ENCODE data around the gene C1QTNF3. TPM values are rescaled to one million over a fixed set of nuclear protein-coding genes. Genes with fewer than 3 reads are reported as not detected.
A peak's percentile ranks its signal among the peaks of the same experiment; 100 is the strongest.
"Not testable (repeated sequence)": the region's sequence is repeated elsewhere in the genome, so short reads cannot be mapped to it uniquely, and the experiment has no call there.

C1QTNF3 gene
- total RNA-seq, 1 donor, result 3.6 TPM

DNA sequence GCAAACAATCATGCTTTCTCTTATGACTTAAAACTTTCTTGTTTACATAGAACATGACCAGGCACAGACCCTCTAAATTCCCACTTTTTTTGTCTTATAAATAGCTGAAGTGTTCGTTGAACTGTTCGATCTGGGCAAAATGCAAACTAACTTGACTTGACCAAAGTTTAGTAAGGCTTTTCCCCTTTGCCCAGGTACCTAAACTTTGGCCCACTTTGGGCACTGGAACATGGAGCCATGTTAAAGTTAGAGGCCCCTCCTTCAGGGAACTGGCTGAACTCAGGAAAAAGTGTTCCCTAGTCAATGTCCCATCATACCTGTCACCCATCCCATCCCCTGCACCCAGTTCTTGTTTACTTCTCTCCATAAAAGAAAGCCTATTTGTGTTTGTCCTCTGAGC is 25.8 kb downstream of the C1QTNF3 start:
- Histone ChIP-seq H3K27me3 (ENCODE audit: insufficient read depth, low read length) (no peaks in the 10 kb centered on the region), H3K4me3 (ENCODE audit: low read length) (no peak overlapping the region), H3K9me3 (ENCODE audit: low read depth, low read length) (no peaks in the 10 kb centered on the region), H3K4me1 (ENCODE audit: insufficient read depth, low read length) (peaks cover 2% of the 10 kb centered on the region)

DNA sequence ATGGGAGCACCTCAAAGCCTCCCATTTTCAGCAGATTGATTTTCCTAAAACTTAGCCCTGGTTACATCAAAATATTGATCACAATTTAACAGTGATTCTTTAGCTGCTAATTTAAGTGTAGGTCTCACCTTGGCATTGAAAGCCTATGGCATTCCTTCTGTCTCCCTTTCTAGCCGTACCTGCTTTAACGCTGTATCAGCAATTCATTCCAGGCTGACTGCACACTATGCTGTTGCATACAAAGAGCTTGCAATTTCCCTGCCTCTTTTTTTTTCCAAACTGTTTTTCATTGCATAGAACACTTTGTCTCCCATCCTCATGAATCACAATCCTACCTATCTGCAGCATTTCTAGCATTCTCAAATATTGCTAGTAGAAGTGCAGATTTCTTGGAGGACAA is 26.3 kb downstream of the C1QTNF3 start:
- Histone ChIP-seq H3K27me3 (ENCODE audit: insufficient read depth, low read length) (no peaks in the 10 kb centered on the region), H3K9me3 (ENCODE audit: low read depth, low read length) (no peaks in the 10 kb centered on the region), H3K4me1 (ENCODE audit: insufficient read depth, low read length) (no peaks in the 10 kb centered on the region), H3K4me3 (ENCODE audit: low read length) (no peak overlapping the region)

DNA sequence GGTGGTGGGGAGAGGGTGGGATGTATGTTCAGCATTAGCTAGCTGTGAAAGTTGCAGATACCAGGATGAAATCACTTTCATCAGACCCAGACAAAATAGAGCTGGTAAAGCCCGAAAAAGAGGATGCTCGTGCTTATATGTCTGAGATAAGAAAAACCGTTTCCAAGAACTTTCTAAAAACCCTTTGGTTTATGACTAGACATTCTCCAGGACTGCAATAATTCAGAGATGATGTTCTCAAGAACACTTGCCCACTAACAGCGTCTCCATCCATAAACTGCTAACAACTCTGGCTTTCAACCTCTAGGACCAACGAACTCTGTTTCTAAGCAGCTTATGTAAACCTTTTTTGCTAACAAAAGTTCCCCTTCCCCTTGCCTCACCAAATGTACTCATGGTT is 26.8 kb downstream of the C1QTNF3 start:
- no peaks in the 10 kb centered on the region for H3K27me3 ChIP-seq (ENCODE audit: insufficient read depth, low read length)
- H3K4me1 ChIP-seq (ENCODE audit: insufficient read depth, low read length), result no peaks in the 10 kb centered on the region
- no peak overlapping the region for H3K4me3 ChIP-seq (ENCODE audit: low read length)
- H3K9me3 ChIP-seq (ENCODE audit: low read depth, low read length), result no peaks in the 10 kb centered on the region

DNA sequence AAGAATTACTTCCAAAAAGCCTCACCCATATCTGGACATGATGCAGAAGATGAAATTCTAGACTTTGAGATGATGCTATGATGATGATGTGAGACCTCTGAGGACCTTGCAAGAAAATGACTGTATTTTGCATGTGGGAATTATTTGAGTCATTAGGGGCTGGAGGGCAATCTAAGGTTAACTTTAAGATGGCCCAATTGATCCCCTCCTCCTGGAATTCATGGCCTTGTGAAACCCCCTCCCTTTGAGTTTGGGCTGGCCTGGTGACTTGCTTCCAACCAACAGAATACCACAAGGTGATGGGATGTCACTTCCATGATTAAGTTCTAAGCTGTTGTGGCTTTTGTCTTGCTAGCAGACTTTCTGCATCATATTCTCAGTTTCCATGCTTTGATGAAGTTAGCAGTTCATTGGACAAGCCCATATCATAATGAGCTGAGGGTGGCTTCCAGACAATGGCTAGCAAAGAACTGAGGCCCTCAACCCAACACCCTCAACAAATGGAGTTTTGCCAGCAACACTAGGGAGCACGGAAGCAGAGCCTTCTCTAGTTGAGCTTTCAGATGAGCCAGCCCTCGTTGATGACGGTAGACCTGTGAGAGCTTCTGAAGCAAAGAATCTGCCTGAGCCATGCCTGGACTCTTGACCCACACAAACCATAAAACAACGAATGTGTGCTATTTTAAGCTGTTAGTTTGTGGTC is 27.7 kb downstream of the C1QTNF3 start:
- H3K4me1 ChIP-seq (ENCODE audit: insufficient read depth, low read length), result no peaks in the 10 kb centered on the region
- no peak overlapping the region for H3K4me3 ChIP-seq (ENCODE audit: low read length)
- no peaks in the 10 kb centered on the region for H3K27me3 ChIP-seq (ENCODE audit: insufficient read depth, low read length)

DNA sequence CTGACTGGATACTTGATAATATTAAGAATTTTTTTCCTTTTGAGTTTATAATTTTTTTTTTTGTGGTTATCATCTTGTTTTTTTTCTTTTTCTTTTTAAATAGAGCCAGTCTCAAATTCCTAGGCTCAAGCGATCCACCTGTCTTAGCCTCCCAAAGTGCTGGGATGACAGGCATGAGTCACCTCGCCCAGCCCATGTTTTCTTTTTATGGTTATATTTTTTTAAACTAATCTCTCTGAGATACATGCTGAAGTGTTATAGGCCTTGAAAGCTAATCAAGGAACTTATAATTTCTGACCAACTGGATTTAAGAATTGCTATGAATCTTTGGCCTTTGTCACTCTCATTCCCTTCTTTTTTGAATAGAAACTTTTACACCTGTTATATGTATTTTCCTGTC is 28.4 kb downstream of the C1QTNF3 start:
- Histone ChIP-seq H3K4me3 (ENCODE audit: low read length) (no peak overlapping the region), H3K9me3 (ENCODE audit: low read depth, low read length) (no peaks in the 10 kb centered on the region), H3K4me1 (ENCODE audit: insufficient read depth, low read length) (no peaks in the 10 kb centered on the region), H3K27me3 (ENCODE audit: insufficient read depth, low read length) (no peaks in the 10 kb centered on the region)

More for the DNA sequence above, 27.7 kb downstream of the C1QTNF3 start:
- no peaks in the 10 kb centered on the region for H3K9me3 ChIP-seq (ENCODE audit: low read depth, low read length)

DNA sequence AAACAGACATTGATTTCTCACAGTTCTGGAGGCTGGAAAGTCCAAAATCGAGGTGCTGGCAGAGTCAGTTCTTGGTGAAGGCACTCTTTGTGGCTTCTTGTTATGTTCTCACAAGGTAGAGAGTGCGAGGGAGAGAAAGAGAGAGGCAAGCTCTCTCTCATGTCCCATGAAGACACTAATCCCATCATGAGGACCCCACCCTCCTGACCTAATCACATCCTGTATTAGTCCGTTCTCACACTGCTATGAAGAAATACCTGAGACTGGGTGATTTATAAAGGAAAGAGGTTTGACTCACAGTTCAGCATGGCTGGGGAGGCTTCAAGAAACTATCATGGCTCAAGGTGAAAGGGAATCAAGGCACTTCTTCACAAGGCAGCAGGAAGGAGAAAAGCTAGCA is 29.5 kb downstream of the C1QTNF3 start:
- no peak overlapping the region for H3K4me3 ChIP-seq (ENCODE audit: low read length)
- no peaks in the 10 kb centered on the region for H3K27me3 ChIP-seq (ENCODE audit: insufficient read depth, low read length)
- no peaks in the 10 kb centered on the region for H3K9me3 ChIP-seq (ENCODE audit: low read depth, low read length)
- peaks cover 4% of the 10 kb centered on the region for H3K4me1 ChIP-seq (ENCODE audit: insufficient read depth, low read length)

GRCh38 chr5:34012791-34013190 is 30.2 kb downstream of the C1QTNF3 start:
- peaks cover 4% of the 10 kb centered on the region for H3K4me1 ChIP-seq (ENCODE audit: insufficient read depth, low read length)
- no peaks in the 10 kb centered on the region for H3K9me3 ChIP-seq (ENCODE audit: low read depth, low read length)
- no peaks in the 10 kb centered on the region for H3K27me3 ChIP-seq (ENCODE audit: insufficient read depth, low read length)

GRCh38 chr5:34011536-34011935 is 31.5 kb downstream of the C1QTNF3 start:
- no peaks in the 10 kb centered on the region for H3K27me3 ChIP-seq (ENCODE audit: insufficient read depth, low read length)
- H3K4me1 ChIP-seq (ENCODE audit: insufficient read depth, low read length), result peaks cover 12% of the 10 kb centered on the region
- H3K9me3 ChIP-seq (ENCODE audit: low read depth, low read length), result no peaks in the 10 kb centered on the region
- no peak overlapping the region for H3K4me3 ChIP-seq (ENCODE audit: low read length)

More at GRCh38 chr5:34012791-34013190, 30.2 kb downstream of the C1QTNF3 start:
- no peak overlapping the region for H3K4me3 ChIP-seq (ENCODE audit: low read length)

- H3K4me3 ChIP-seq (ENCODE audit: low read length); H3K9me3 ChIP-seq (ENCODE audit: low read depth, low read length); H3K27me3 ChIP-seq (ENCODE audit: insufficient read depth, low read length): not testable (repeated sequence)
- H3K4me1 ChIP-seq (ENCODE audit: insufficient read depth, low read length), result peaks cover 12% of the 10 kb centered on the region
These were observed 32.9 kb downstream of the C1QTNF3 start for GRCh38 chr5:34010146-34010545.

GRCh38 chr5:34009610-34010009 is 33.4 kb downstream of the C1QTNF3 start:
- peaks cover 12% of the 10 kb centered on the region for H3K4me1 ChIP-seq (ENCODE audit: insufficient read depth, low read length)
- no peaks in the 10 kb centered on the region for H3K9me3 ChIP-seq (ENCODE audit: low read depth, low read length)
- H3K27me3 ChIP-seq (ENCODE audit: insufficient read depth, low read length), result no peaks in the 10 kb centered on the region
- H3K4me3 ChIP-seq (ENCODE audit: low read length), result no peak overlapping the region

DNA sequence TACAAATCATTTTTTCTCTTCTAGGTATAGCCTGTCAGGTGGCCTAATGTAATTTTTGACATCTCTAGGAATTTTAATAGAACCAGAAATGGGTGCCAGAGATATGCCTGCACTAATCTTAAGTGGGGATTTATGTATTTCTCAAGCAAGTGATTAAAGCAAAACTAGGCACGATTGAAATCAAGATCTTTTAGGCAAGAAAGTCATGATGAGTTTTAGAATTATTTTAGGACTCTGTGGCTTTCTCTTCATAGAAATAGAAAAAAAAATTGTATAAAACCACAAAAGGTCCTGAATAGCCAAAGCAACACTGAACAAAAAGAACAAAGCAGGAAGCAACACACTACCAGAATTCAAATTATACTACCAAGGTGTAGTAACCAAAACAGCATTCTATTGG is 34.2 kb downstream of the C1QTNF3 start:
- Histone ChIP-seq H3K4me3 (ENCODE audit: low read length) (peak overlapping the region; percentile 93), H3K9me3 (ENCODE audit: low read depth, low read length) (no peaks in the 10 kb centered on the region), H3K4me1 (ENCODE audit: insufficient read depth, low read length) (peaks cover 12% of the 10 kb centered on the region), H3K27me3 (ENCODE audit: insufficient read depth, low read length) (no peaks in the 10 kb centered on the region)

DNA sequence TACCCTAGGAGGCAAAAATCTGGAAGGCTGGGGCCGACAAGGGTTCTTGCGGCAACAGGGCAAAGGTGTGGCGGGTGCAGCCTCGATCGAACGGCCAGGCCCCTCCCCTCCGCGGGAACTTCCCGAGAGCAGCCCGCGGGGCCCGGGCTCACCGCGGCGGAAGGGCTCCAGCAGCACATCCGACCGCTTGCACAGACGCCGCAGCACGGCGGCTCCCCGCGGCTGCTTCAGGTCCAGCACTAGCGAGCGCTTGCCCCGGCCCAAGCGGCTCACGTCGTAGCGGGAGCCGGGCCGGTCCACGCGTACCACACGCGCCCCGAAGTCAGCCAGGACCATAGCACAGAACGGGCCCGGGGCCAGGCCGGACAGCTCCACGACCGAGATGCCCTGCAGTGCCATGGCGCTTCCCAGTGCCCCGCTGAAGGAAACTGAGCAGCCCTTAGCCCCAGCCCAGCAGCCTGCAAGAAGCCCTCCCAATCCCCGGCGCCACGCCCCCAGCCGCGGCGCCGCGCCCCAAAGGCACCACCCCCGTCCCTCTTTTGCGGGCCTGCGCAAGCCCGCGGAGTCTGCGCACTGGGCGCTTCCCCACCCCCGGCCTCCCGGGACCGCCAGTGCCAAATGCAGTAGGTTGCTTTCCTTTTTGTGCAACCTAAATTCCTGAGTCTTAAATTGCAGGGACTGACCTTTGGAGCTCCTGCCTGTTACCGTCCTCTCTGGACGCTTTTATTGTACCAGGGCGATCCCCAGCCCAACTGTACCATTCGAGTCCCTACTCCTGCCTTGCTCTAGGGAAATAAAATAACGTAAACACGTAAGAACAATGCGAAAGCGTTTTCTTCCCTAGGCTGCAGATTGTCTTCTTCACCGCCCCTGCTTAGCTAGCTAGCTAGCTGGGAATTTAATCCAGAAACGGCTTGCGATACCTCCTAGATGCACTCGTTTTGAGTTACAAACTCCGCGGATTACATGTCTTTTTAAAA is 35.1 kb downstream of the C1QTNF3 start, which contains the start of gene AMACR:
Gene AMACR, minus strand, starts transcription at position 430 of the 980 bp plus-strand sequence. Its CDS starts 31 bp downstream, at position 399.
- H3K9me3 ChIP-seq (ENCODE audit: low read depth, low read length), result no peaks in the 10 kb centered on the region
- peaks cover 12% of the 10 kb centered on the region for H3K4me1 ChIP-seq (ENCODE audit: insufficient read depth, low read length)
- H3K27me3 ChIP-seq (ENCODE audit: insufficient read depth, low read length), result no peaks in the 10 kb centered on the region
- peak within 1 kb of the TSS; percentile 93 for H3K4me3 ChIP-seq (ENCODE audit: low read length)

DNA sequence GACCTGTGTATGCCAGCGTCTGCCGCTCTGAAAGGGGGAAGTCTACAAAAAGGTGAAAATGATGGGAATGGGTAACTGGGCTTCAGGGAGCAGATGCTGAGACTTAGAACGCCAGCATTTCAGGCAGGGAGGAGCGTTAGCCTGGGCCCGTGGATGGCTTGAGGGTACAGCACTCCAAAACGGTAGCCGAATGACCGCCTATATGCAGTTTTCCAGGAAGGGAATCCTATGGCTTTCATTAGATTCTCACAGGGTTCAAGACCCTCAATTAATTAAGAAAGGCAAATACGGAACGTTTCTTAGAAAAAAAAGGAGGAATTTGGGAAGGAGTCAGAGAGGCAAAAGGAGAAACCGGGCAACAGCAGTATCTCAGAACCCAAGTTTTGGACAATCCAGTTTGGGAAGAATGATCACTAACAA is 35.8 kb downstream of the C1QTNF3 start:
- H3K27me3 ChIP-seq (ENCODE audit: insufficient read depth, low read length), result no peaks in the 10 kb centered on the region
- H3K4me3 ChIP-seq (ENCODE audit: low read length), result peak overlapping the region; percentile 93
- H3K4me1 ChIP-seq (ENCODE audit: insufficient read depth, low read length), result peaks cover 12% of the 10 kb centered on the region
- no peaks in the 10 kb centered on the region for H3K9me3 ChIP-seq (ENCODE audit: low read depth, low read length)

- no peak overlapping the region for H3K4me3 ChIP-seq (ENCODE audit: low read length)
- no peaks in the 10 kb centered on the region for H3K9me3 ChIP-seq (ENCODE audit: low read depth, low read length)
- H3K4me1 ChIP-seq (ENCODE audit: insufficient read depth, low read length), result peaks cover 12% of the 10 kb centered on the region
- no peaks in the 10 kb centered on the region for H3K27me3 ChIP-seq (ENCODE audit: insufficient read depth, low read length)
These were observed 37.3 kb downstream of the C1QTNF3 start for GRCh38 chr5:34005681-34006080.

DNA sequence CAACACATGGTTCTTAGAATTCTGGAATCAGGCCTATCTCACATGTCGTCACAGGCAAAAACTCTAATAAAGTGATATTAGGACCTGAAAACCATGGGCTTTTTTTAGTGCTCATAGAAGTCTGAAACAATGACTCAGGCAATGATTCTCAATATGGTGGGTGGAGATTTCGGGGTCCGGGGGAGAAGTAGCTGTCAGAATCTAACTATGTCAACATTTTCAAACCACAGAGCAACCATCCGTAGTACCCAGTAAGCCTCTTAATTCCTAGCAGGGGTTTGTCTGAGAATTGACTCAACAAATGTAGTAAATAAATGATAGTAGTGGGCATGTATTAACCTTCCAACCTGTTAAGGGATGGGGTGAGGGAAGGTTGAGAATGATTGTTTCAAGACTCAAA is 37.8 kb downstream of the C1QTNF3 start:
- H3K4me3 ChIP-seq (ENCODE audit: low read length), result no peak overlapping the region
- no peaks in the 10 kb centered on the region for H3K27me3 ChIP-seq (ENCODE audit: insufficient read depth, low read length)
- no peaks in the 10 kb centered on the region for H3K9me3 ChIP-seq (ENCODE audit: low read depth, low read length)
- peaks cover 12% of the 10 kb centered on the region for H3K4me1 ChIP-seq (ENCODE audit: insufficient read depth, low read length)

Measured in mononuclear cell (primary cell).